ENCODE measurements around the gene TEPSIN. TPM values are rescaled to one million over a fixed set of nuclear protein-coding genes. Genes with fewer than 3 reads are reported as not detected.

Gene TEPSIN
- total and polyA plus RNA-seq, 2 of the 13 experiments (the other 11 are each of a cell fraction or from before 2014, with no cell fraction given): 16.1 to 18.8 TPM

- no peak for TF ChIP-seq SP2 (CRISPR knock-in tag; IDR thresholded peaks at IDR 0.05)
- intact Hi-C loops (cut with micrococcal nuclease; ENCODE audit: unreplicated experiment): no loop called here
- Histone ChIP-seq H3K4me2 (ENCODE audit: low read depth, low read length) (no peak overlapping the region), H3K27me3 (ENCODE audit: control insufficient read depth in 1 of 2, insufficient read depth in 2 of 2, low read length in 2 of 2) (no peaks in the 10 kb centered on the region), H3K9ac (ENCODE audit: insufficient read depth, low read depth, low read length) (no peak overlapping the region), H4K20me1 (ENCODE audit: insufficient read depth, low read length) (peaks cover 4% of the 10 kb centered on the region; the same call in 1 of the 2 replicates), H2AFZ (ENCODE audit: low read length) (no peak overlapping the region), H3K27ac (ENCODE audit: extremely low read length, insufficient read depth, low read length) (no peak overlapping the region), H3K4me1 (ENCODE audit: insufficient read depth, low read length) (peaks cover 26% of the 10 kb centered on the region), H3K36me3 (replicated peaks in 1 of 2; ENCODE audit: control insufficient read depth in 1 of 2, insufficient read depth in 2 of 2, low read length in 2 of 2) (peaks cover 16 to 20% of the 10 kb centered on the region in 2 experiments), H3K9me3 (ENCODE audit: low read length) (no peaks in the 10 kb centered on the region), H3K4me3 (replicated peaks in 1 of 3; ENCODE audit: insufficient read depth in 1 of 3, low read depth in 2 of 3, low read length in 3 of 3) (no peak overlapping the region), H3K79me2 (ENCODE audit: insufficient read depth, low read length) (no peaks in the 10 kb centered on the region)
- DNase-seq (ENCODE audit: low spot score) (no peak), FAIRE-seq (no peak), ATAC-seq (no peak)
- POLR2A ChIA-PET: interaction anchor here (1.1 kb wide), 1 partner anchor 28 kb away, joined by 3 read pairs; the partner anchor contains the start of gene CEP131
- WGBS (ENCODE audit: low lambda C conversion rate): 95% methylated on average over 21 of the region's 25 CpGs
- CTCF ChIA-PET (ENCODE audit: low intra/inter-chr PET ratio, low total read pairs): no interaction called here
- in situ Hi-C loops (cut with HindIII; ENCODE audit: extremely low pct_ligation_motif_present, low pct_unique_long_range_greater_than_20kb): no loop called here
- no TSS peak for BruUV-seq (replicated peaks)
Measured at GRCh38 chr17:81251094-81251708, 12.3 kb upstream of the TEPSIN start.

DNA sequence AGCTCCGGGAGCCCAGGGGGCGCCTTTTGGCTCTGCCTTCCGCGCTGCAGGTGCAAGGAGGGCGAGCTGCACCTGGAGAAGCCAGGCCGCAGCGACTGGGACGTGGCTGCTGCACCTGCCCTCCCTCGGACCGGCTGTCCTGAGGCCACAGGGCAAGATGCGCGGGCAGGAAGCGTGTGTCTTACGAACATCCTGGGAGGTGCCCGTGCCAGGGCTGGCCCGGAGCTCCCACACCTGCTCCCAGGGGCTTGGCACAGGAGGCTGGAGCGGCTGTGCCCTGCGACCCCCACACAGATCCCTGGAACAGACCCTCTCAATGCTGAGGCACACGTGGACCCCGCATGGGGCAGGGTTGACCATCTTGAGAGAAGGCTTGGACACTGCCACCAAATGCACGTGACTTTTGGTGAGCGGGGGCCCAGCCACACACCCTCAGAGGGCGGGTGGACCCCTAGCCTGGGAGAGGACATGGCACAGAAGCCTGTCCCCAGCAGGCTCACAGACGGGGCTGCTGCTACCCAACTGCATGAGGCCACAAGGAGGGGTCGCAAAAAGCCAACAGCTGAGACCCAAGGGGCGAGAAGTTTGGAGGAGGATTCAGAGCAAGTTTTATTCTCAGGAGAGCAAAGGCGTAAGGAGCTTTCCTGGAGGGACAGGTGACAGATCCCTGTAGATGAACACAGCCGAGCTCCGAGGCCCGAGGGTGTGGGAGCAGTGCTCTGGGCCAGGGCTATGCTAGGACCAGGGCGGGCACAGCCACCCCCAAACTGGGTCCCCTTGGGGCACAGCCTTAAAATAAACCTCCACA, 11.6 kb upstream of the TEPSIN start:
- POLR2A ChIA-PET: interaction anchor here (1.1 kb wide), 1 partner anchor 27 kb away, joined by 3 read pairs; the partner anchor contains the start of gene CEP131

More for the DNA sequence above, 11.6 kb upstream of the TEPSIN start:
- BruUV-seq (replicated peaks): no TSS peak
- Histone ChIP-seq H4K20me1 (ENCODE audit: insufficient read depth, low read length) (peaks cover 4% of the 10 kb centered on the region; the same call in 1 of the 2 replicates), H2AFZ (ENCODE audit: low read length) (no peak overlapping the region), H3K36me3 (replicated peaks in 1 of 2; ENCODE audit: control insufficient read depth in 1 of 2, insufficient read depth in 2 of 2, low read length in 2 of 2) (peaks cover 16 to 20% of the 10 kb centered on the region in 2 experiments), H3K9ac (ENCODE audit: insufficient read depth, low read depth, low read length) (no peak overlapping the region), H3K4me3 (replicated peaks in 1 of 3; ENCODE audit: insufficient read depth in 1 of 3, low read depth in 2 of 3, low read length in 3 of 3) (no peak overlapping the region), H3K27ac (ENCODE audit: extremely low read length, insufficient read depth, low read length) (no peak overlapping the region), H3K27me3 (ENCODE audit: control insufficient read depth in 1 of 2, insufficient read depth in 2 of 2, low read length in 2 of 2) (no peaks in the 10 kb centered on the region), H3K4me1 (ENCODE audit: insufficient read depth, low read length) (peaks cover 31% of the 10 kb centered on the region), H3K4me2 (ENCODE audit: low read depth, low read length) (no peak overlapping the region), H3K9me3 (ENCODE audit: low read length) (no peaks in the 10 kb centered on the region), H3K79me2 (ENCODE audit: insufficient read depth, low read length) (no peaks in the 10 kb centered on the region)
- FAIRE-seq (no peak), DNase-seq (ENCODE audit: low spot score) (no peak), ATAC-seq (no peak)
- WGBS (ENCODE audit: low lambda C conversion rate): 94% methylated on average over 30 of the region's 31 CpGs
- TF ChIP-seq CEBPZ (IDR thresholded peaks at IDR 0.05; ENCODE audit: low read length) (no peak), AGO1 (IDR thresholded peaks at IDR 0.05; ENCODE audit: low read depth, low read length, poor library complexity, severe bottlenecking) (peak; percentile 5), NFE2L1 (CRISPR knock-in tag; IDR thresholded peaks at IDR 0.05; ENCODE audit: borderline replicate concordance) (no peak)
- intact Hi-C loops (cut with micrococcal nuclease; ENCODE audit: unreplicated experiment) (no loop called here), in situ Hi-C loops (cut with HindIII; ENCODE audit: extremely low pct_ligation_motif_present, low pct_unique_long_range_greater_than_20kb) (no loop called here)
- CTCF ChIA-PET (ENCODE audit: low intra/inter-chr PET ratio, low total read pairs): no interaction called here
